Esophagus squamous epithelium (tissue), 5 donors: ENCODE measurements around the gene ZNF451. TPM values are rescaled to one million over a fixed set of nuclear protein-coding genes. Genes with fewer than 3 reads are reported as not detected.

Source experiments
- DNase-seq: peaks from one replicate; lab custom pipeline; 2025; lab: John Stamatoyannopoulos, UW
- H3K27ac ChIP-seq, 4 donors: fragments of 200-600 bp; sonication (generic); one replicate each; pipeline ENCODE4 v1.5.1; 2016 to 2019; ENCODE audit warnings: mild to moderate bottlenecking in 1 of 4
- H3K27me3 ChIP-seq, 4 donors: fragments of 200-600 bp; sonication (generic); 1 replicate in 3 of 4; 2 replicates in 1 of 4; pipeline versions ENCODE4 v1.5.1 to v1.6.0; 2017 to 2021; ENCODE audit warnings: antibody characterized with exemption in 1 of 4
- H3K36me3 ChIP-seq, 3 donors: fragments of 200-600 bp; sonication (generic); one replicate each; pipeline ENCODE4 v1.5.1; 2016 to 2019
- H3K4me1 ChIP-seq, 3 donors: fragments of 200-600 bp; sonication (generic); one replicate each; pipeline ENCODE4 v1.5.1; 2017 to 2019
- H3K4me3 ChIP-seq, 4 donors: fragments of 200-600 bp; sonication (generic); 1 replicate in 3 of 4; 2 replicates in 1 of 4; pipeline ENCODE4 v1.5.1; 2016 to 2019; ENCODE audit warnings: mild to moderate bottlenecking in 2 of 4, moderate library complexity in 1 of 4
- H3K9me3 ChIP-seq, 3 donors: fragments of 200-600 bp; sonication (generic); one replicate each; pipeline ENCODE4 v1.5.1; 2016 to 2019
- POLR2A ChIP-seq, 4 donors: fragments of 450-650 bp; IDR thresholded peaks; one replicate each; pipeline ENCODE4 v1.6.1; 2017; ENCODE audit warnings: antibody characterized with exemption in 4 of 4, mild to moderate bottlenecking in 4 of 4, moderate library complexity in 3 of 4
- WGBS, 2 donors: methylation state at CpG; one replicate each; pipeline ENCODE4 v1.1.5; 2018; 5-methylcytosine and 5-hydroxymethylcytosine counted together
- intact Hi-C: fragments of 100-400 bp; cut with DNase I; formaldehyde crosslinking; loops from one replicate; pipeline ENCODE4 v1.15.0; 2022
- total RNA-seq, 4 donors: library from RNA; depleted of rRNA; stranded (reverse); fragments of >200 nt; gene quantifications; one replicate each; pipeline ENCODE4 v1.1.0, GENCODE V29; 2016
- TF ChIP-seq, protein P1 (sequence below), 6 experiments: fragments of 450-650 bp in 4 of 6; fragments of 200-600 bp in 2 of 6; sonication (generic) in 2 of 6; IDR thresholded peaks; one replicate each; pipeline ENCODE4 v1.5.1; 2016 to 2019; ENCODE audit warnings: antibody characterized with exemption in 6 of 6, mild to moderate bottlenecking in 4 of 6, moderate library complexity in 4 of 6
- donor health status: DM: yes; HTN: yes; CAD: no.

Gene ZNF451
- total RNA-seq, 4 donors from 2014 or later: 21.5 to 52.5 (median 29.5) TPM

DNA sequence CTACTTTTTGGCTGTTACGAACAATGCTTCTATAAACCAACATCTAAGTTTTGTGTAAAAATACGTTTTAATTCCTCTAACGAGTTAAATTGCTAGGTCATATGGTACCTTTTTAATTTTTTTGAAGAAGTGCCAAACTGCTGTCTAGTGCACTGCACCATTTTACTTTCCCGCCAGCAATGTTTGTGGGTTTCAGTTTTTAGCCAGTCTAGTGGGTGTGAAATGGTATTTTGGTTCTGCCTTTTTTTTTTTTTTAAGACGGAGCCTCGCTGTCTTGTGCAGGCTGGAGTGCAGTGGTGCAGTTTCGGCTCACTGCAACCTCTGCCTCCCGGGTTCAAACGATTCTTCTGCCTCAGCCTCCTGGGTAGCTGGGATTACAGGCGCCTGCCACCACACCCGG, 48.0 kb downstream of the ZNF451 start:
- DNase-seq: no peak
- Histone ChIP-seq H3K4me3 (no peak overlapping the region), H3K27me3 (no peaks in the 10 kb centered on the region), H3K36me3 (peaks cover 0 to 72% (median 6%) of the 10 kb centered on the region in 3 donors), H3K4me1 (no peaks in the 10 kb centered on the region), H3K9me3 (no peaks in the 10 kb centered on the region), H3K27ac (no peak overlapping the region)
- intact Hi-C loops: no loop called here
- TF ChIP-seq, protein P1, sequence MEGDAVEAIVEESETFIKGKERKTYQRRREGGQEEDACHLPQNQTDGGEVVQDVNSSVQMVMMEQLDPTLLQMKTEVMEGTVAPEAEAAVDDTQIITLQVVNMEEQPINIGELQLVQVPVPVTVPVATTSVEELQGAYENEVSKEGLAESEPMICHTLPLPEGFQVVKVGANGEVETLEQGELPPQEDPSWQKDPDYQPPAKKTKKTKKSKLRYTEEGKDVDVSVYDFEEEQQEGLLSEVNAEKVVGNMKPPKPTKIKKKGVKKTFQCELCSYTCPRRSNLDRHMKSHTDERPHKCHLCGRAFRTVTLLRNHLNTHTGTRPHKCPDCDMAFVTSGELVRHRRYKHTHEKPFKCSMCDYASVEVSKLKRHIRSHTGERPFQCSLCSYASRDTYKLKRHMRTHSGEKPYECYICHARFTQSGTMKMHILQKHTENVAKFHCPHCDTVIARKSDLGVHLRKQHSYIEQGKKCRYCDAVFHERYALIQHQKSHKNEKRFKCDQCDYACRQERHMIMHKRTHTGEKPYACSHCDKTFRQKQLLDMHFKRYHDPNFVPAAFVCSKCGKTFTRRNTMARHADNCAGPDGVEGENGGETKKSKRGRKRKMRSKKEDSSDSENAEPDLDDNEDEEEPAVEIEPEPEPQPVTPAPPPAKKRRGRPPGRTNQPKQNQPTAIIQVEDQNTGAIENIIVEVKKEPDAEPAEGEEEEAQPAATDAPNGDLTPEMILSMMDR (IDR thresholded peaks at IDR 0.05): no peak
- TF ChIP-seq POLR2A (IDR thresholded peaks at IDR 0.05): no peak
- WGBS, 2 donors: 89 to 93% methylated on average over 8 to 9 of the region's 11 CpGs

- intact Hi-C loops: no loop called here
- H3K4me1 ChIP-seq: no peaks in the 10 kb centered on the region
- H3K27me3 ChIP-seq: no peaks in the 10 kb centered on the region
- DNase-seq: no peak
- peaks cover 0 to 72% (median 0%) of the 10 kb centered on the region in 3 donors for H3K36me3 ChIP-seq
- 83 to 87% methylated on average over 4 of the region's 4 CpGs for whole genome bisulfite sequencing, 2 donors
- no peak overlapping the region for H3K27ac ChIP-seq
- no peak overlapping the region for H3K4me3 ChIP-seq
- H3K9me3 ChIP-seq: no peaks in the 10 kb centered on the region
- TF ChIP-seq, protein P1 (IDR thresholded peaks at IDR 0.05): no peak
- TF ChIP-seq POLR2A (IDR thresholded peaks at IDR 0.05): no peak
Measured at GRCh38 chr6:57141451-57142177, 51.6 kb downstream of the ZNF451 start.

DNA sequence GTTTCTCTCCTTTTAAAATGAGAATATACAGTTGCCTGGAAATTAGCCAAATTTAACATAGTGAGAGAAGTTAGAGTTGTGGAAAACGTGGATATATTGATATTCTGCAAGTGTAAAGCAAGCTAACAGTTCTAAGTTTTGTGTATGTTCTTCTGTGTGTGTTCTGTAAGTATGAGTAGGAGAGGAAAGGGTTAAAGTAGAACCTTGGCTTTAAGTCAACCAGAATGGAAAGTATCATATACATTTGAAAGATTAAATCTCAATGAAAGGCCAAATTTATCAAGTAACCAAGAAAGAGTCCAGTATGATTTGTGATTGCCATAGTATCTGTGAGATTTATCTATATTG, 52.2 kb downstream of the ZNF451 start:
- Histone ChIP-seq H3K27ac (no peak overlapping the region), H3K9me3 (no peaks in the 10 kb centered on the region), H3K27me3 (no peaks in the 10 kb centered on the region), H3K4me1 (no peaks in the 10 kb centered on the region), H3K36me3 (peaks cover 0 to 72% (median 0%) of the 10 kb centered on the region in 3 donors), H3K4me3 (no peak overlapping the region)
- DNase-seq: no peak
- TF ChIP-seq, protein P1 (IDR thresholded peaks at IDR 0.05): no peak
- TF ChIP-seq POLR2A (IDR thresholded peaks at IDR 0.05): no peak
- WGBS, 2 donors: 75 to 81% methylated on average over 1 of the region's 1 CpG
- intact Hi-C loops: no loop called here

- no peaks in the 10 kb centered on the region for H3K9me3 ChIP-seq
- no peaks in the 10 kb centered on the region for H3K27me3 ChIP-seq
- intact Hi-C loops: no loop called here
- no peak for DNase-seq
- H3K36me3 ChIP-seq: peaks cover 0 to 76% (median 6%) of the 10 kb centered on the region in 3 donors
- WGBS, 2 donors: 88 to 94% methylated on average over 1 of the region's 1 CpG
- H3K27ac ChIP-seq: no peak overlapping the region
- H3K4me1 ChIP-seq: no peaks in the 10 kb centered on the region
- no peak overlapping the region for H3K4me3 ChIP-seq
- TF ChIP-seq, protein P1 (IDR thresholded peaks at IDR 0.05): no peak
- TF ChIP-seq POLR2A (IDR thresholded peaks at IDR 0.05): no peak
Measured at GRCh38 chr6:57143690-57144089, 53.7 kb downstream of the ZNF451 start.

- Histone ChIP-seq H3K27ac (no peak overlapping the region), H3K4me3 (no peak overlapping the region), H3K9me3 (no peaks in the 10 kb centered on the region), H3K36me3 (peaks cover 0 to 82% (median 6%) of the 10 kb centered on the region in 3 donors), H3K27me3 (no peaks in the 10 kb centered on the region), H3K4me1 (no peaks in the 10 kb centered on the region)
- TF ChIP-seq POLR2A (IDR thresholded peaks at IDR 0.05): no peak
- TF ChIP-seq, protein P1 (IDR thresholded peaks at IDR 0.05): no peak
- DNase-seq: no peak
- intact Hi-C loops: no loop called here
- 89 to 97% methylated on average over 5 of the region's 5 CpGs for WGBS, 2 donors
Measured at GRCh38 chr6:57147401-57147800, 57.4 kb downstream of the ZNF451 start.
